ENCODE measurements around the gene ZNF384.

The ZNF384 gene

DNA sequence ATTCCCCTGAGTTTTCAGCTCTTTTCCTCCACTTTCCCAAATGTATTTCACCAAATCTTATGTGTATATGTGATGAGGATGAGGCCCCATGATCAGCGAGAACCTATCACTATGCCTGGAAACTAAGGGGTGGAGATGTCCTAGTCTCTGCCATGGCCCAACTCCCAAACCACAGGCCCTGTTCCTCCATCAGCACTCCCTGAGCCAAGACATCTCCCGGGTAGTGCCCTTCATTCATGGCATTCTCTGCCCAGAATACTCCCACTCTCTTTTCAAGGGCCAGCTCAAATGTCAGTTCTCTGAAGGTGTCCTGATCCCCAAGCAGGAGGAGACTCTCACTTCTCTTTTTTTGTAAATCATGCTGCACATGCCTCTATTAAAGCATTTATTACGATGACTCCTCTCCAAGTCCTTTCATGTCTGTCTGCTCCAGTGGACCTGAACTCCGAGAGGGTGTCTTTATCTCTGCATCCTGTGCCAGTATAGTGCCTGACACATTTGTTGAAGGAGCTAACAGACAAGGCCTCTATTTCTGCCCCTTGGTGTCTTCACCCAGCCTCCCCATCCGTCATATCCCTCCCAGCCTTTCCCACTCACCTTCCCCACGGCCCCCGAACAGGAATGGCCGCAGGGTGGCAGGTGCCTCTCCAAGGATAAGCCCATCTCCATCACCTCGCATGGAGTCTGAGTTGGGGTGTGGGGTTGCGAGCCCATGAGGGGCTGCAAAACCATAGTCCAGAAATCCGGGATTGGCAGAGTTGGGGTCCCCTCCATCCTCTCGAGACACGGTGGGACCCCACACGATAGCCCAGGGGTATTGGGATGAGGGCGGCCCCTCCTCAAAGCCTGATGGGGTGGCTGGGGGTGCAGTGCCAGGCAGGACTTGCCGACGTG lies 7.8 kb upstream of the ZNF384 start:
- Histone ChIP-seq H3K27ac (no peak overlapping the region), H3K27me3 (peaks cover 0 to 80% of the 10 kb centered on the region in 2 donors), H3K36me3 (no peaks in the 10 kb centered on the region), H3K4me1 (peaks cover 0 to 18% (median 12%) of the 10 kb centered on the region in 4 donors), H3K9me3 (no peaks in the 10 kb centered on the region), H3K4me3 (no peak overlapping the region)
- no peak for TF ChIP-seq CTCF (IDR thresholded peaks at IDR 0.05)
- no peak for DNase-seq
- intact Hi-C loops (cut with DNase I; ENCODE audit: low total_unique reads) = no loop called here

DNA sequence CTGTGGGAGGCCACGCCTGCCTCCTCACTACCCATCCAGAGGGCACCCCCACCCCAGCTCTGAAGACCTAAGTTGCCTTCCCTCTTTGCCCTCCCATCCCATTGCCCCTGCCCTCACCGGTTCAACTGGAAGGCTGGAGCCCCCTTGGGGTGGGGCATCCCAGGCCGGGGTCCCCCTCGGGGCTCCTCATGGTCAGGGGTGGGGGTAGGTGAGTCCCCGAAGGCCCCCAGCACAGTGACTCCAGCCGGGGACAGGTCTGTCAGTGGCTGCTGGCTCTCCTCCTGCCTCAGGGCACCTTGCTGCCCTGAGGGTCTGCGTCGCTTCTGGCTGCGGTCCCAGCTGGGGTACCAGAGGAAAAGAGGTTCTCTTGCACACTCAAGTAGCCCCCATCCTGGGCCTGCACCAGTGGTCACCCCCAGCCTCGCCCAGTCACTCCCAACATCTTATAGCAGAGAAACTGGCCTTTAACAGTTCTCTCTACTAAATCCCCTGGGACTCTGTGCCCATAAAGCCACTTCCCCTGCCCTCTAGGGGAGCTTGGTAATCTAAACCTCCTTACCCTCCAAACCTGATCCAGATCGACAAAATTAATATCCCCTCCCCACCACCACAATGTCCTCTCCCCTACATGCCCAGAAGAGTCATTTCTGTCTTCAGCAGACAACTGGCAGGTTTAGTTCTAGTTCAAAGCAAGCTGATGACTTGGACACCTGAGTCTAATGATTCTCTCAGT lies 6.3 kb upstream of the ZNF384 start:
- Histone ChIP-seq H3K4me1 (peaks cover 0 to 13% (median 10%) of the 10 kb centered on the region in 4 donors), H3K27ac (no peak overlapping the region), H3K36me3 (no peaks in the 10 kb centered on the region), H3K9me3 (no peaks in the 10 kb centered on the region), H3K27me3 (peaks cover 0 to 65% of the 10 kb centered on the region in 2 donors), H3K4me3 (no peak overlapping the region)
- DNase-seq = no peak
- no peak for TF ChIP-seq CTCF (IDR thresholded peaks at IDR 0.05)
- intact Hi-C loops (cut with DNase I; ENCODE audit: low total_unique reads) = no loop called here

- intact Hi-C loops (cut with DNase I; ENCODE audit: low total_unique reads) = no loop called here
- H3K27ac ChIP-seq = no peak overlapping the region
- DNase-seq = no peak
- no peak overlapping the region for H3K4me3 ChIP-seq
- no peaks in the 10 kb centered on the region for H3K36me3 ChIP-seq
- H3K9me3 ChIP-seq = no peaks in the 10 kb centered on the region
- peaks cover 0 to 12% (median 6%) of the 10 kb centered on the region in 4 donors for H3K4me1 ChIP-seq
- TF ChIP-seq CTCF (IDR thresholded peaks at IDR 0.05) = no peak
- H3K27me3 ChIP-seq = peaks cover 0 to 58% of the 10 kb centered on the region in 2 donors
These were observed 5.5 kb upstream of the ZNF384 start for GRCh38 chr12:6694701-6695100.

DNA sequence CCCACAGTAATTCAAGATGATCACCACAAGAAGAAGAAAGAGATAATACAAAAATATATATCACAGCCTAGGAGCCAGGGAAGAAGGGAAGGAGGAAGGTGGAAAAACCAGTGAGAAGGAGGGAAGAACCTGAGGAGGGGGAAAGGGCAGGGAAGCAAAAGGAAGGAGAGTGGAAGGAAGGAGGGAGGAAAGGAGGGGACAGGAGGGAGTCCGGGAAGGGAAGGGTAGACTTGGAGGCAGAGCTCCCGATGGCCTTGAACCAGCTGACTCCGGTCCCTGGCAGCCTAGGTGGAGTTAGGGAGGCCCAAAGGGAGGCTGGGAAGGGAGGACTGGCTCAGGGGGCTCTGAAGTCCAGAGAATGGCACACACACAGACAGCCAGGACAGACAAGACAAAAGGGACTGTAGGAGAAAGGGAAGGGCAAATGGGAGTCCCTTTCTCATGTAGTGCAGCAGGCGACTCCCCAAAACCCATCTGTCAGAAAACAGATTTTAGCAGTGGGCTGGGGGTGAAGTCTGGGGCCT lies 4.7 kb upstream of the ZNF384 start:
- DNase-seq = no peak
- Histone ChIP-seq H3K36me3 (no peaks in the 10 kb centered on the region), H3K27me3 (peaks cover 0 to 49% of the 10 kb centered on the region in 2 donors), H3K27ac (no peak overlapping the region), H3K4me3 (no peak overlapping the region), H3K9me3 (no peaks in the 10 kb centered on the region), H3K4me1 (peaks cover 0 to 11% (median 5%) of the 10 kb centered on the region in 4 donors)
- TF ChIP-seq CTCF (IDR thresholded peaks at IDR 0.05) = no peak
- intact Hi-C loops (cut with DNase I; ENCODE audit: low total_unique reads) = no loop called here

GRCh38 chr12:6692888-6693287 lies 3.7 kb upstream of the ZNF384 start:
- intact Hi-C loops (cut with DNase I; ENCODE audit: low total_unique reads) = no loop called here
- Histone ChIP-seq H3K9me3 (no peaks in the 10 kb centered on the region), H3K27ac (no peak overlapping the region), H3K4me3 (no peak overlapping the region), H3K4me1 (peaks cover 0 to 18% (median 9%) of the 10 kb centered on the region in 4 donors), H3K36me3 (no peaks in the 10 kb centered on the region), H3K27me3 (peaks cover 0 to 39% of the 10 kb centered on the region in 2 donors)
- DNase-seq = no peak
- TF ChIP-seq CTCF (IDR thresholded peaks at IDR 0.05) = no peak

Measured in tibial artery (tissue), 4 donors.